Measurements from ENCODE around the gene KLRD1. TPM values are rescaled to one million over a fixed set of nuclear protein-coding genes. Genes with fewer than 3 reads are reported as not detected.

KLRD1 gene
- total RNA-seq, 1 experiment from 2014 or later, result not detected

DNA sequence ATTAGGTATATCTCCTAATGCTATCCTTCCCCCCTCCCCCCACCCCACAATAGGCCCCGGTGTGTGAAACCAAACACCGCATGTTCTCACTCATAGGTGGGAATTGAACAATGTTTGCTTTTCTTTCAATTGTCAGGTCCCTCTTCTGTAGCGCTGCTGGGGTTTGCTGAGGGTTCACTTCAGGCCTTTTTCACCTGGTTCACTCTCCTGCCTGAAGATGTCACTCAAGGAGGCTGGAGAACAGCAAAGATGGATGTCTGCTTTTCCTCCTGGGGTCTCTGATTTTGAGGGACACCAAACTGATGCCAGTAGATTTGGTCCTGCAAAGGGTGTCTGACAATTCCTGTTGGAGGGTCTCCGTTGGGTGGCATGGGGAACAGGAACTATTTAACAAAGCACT, 46.4 kb downstream of the KLRD1 start:
- no peaks in the 10 kb centered on the region for H3K36me3 ChIP-seq (ENCODE audit: low read depth, low read length)
- H3K4me3 ChIP-seq (ENCODE audit: low read length), result no peak overlapping the region
- ATAC-seq, result no peak
- ChIA-PET POLR2A (ENCODE audit: unreplicated experiment) (no interaction called here), CTCF (no interaction called here)
- no peaks in the 10 kb centered on the region for H3K9me2 ChIP-seq (replicated peaks; ENCODE audit: low read length)
- BruUV-seq (replicated peaks), result no TSS peak
- H4K20me1 ChIP-seq (ENCODE audit: low read length), result no peaks in the 10 kb centered on the region
- no peak overlapping the region; the same call in 1 of the 2 replicates for H2AFZ ChIP-seq (ENCODE audit: low read length)
- no peaks in the 10 kb centered on the region for H3K27me3 ChIP-seq (ENCODE audit: low read length)
- H3K9ac ChIP-seq (ENCODE audit: low read length), result no peak overlapping the region
- no peak overlapping the region for H3K27ac ChIP-seq (ENCODE audit: low read length)
- no peak for DNase-seq
- no peak for TF ChIP-seq EZH2 (IDR thresholded peaks at IDR 0.05; ENCODE audit: low read length, unreplicated experiment)
- TF ChIP-seq EZH2phosphoT487 (IDR thresholded peaks at IDR 0.05; ENCODE audit: borderline replicate concordance, low read length), result no peak
- TF ChIP-seq, protein P1, sequence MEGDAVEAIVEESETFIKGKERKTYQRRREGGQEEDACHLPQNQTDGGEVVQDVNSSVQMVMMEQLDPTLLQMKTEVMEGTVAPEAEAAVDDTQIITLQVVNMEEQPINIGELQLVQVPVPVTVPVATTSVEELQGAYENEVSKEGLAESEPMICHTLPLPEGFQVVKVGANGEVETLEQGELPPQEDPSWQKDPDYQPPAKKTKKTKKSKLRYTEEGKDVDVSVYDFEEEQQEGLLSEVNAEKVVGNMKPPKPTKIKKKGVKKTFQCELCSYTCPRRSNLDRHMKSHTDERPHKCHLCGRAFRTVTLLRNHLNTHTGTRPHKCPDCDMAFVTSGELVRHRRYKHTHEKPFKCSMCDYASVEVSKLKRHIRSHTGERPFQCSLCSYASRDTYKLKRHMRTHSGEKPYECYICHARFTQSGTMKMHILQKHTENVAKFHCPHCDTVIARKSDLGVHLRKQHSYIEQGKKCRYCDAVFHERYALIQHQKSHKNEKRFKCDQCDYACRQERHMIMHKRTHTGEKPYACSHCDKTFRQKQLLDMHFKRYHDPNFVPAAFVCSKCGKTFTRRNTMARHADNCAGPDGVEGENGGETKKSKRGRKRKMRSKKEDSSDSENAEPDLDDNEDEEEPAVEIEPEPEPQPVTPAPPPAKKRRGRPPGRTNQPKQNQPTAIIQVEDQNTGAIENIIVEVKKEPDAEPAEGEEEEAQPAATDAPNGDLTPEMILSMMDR (conservative IDR thresholded peaks at IDR 0.05; ENCODE audit: low read depth, low read length), result no peak
- peaks cover 10% of the 10 kb centered on the region; the same call in 1 of the 2 replicates for H3K4me1 ChIP-seq (ENCODE audit: insufficient read depth, low read length)
- no peaks in the 10 kb centered on the region for H3K9me3 ChIP-seq (ENCODE audit: low read length)
- no peaks in the 10 kb centered on the region for H3K79me2 ChIP-seq (ENCODE audit: low read length)
- H3F3A ChIP-seq (ENCODE audit: low read length, unreplicated experiment), result no peaks in the 10 kb centered on the region
- H3K4me2 ChIP-seq (ENCODE audit: low read length), result no peak overlapping the region
- intact Hi-C loops (cut with micrococcal nuclease), result no loop called here

GRCh38 chr12:10354502-10354901, 46.8 kb downstream of the KLRD1 start:
- H3K79me2 ChIP-seq (ENCODE audit: low read length), result no peaks in the 10 kb centered on the region
- no peaks in the 10 kb centered on the region for H3K9me3 ChIP-seq (ENCODE audit: low read length)
- BruUV-seq (replicated peaks), result no TSS peak
- H2AFZ ChIP-seq (ENCODE audit: low read length), result no peak overlapping the region; the same call in 1 of the 2 replicates
- ChIA-PET CTCF (no interaction called here), POLR2A (ENCODE audit: unreplicated experiment) (no interaction called here)
- no peak overlapping the region for H3K4me2 ChIP-seq (ENCODE audit: low read length)
- ATAC-seq (no peak), DNase-seq (peak; percentile 46)
- H3K36me3 ChIP-seq (ENCODE audit: low read depth, low read length), result no peaks in the 10 kb centered on the region
- intact Hi-C loops (cut with micrococcal nuclease), result no loop called here
- no peaks in the 10 kb centered on the region for H3K27me3 ChIP-seq (ENCODE audit: low read length)
- no peak overlapping the region for H3K9ac ChIP-seq (ENCODE audit: low read length)
- H4K20me1 ChIP-seq (ENCODE audit: low read length), result no peaks in the 10 kb centered on the region
- no peak overlapping the region for H3K4me3 ChIP-seq (ENCODE audit: low read length)
- no peak overlapping the region for H3K27ac ChIP-seq (ENCODE audit: low read length)
- H3K4me1 ChIP-seq (ENCODE audit: insufficient read depth, low read length), result peaks cover 10% of the 10 kb centered on the region; the same call in 1 of the 2 replicates
- TF ChIP-seq EZH2 (IDR thresholded peaks at IDR 0.05; ENCODE audit: low read length, unreplicated experiment) (no peak), EZH2phosphoT487 (IDR thresholded peaks at IDR 0.05; ENCODE audit: borderline replicate concordance, low read length) (no peak)
- TF ChIP-seq, protein P1 (conservative IDR thresholded peaks at IDR 0.05; ENCODE audit: low read depth, low read length), result no peak
- no peaks in the 10 kb centered on the region for H3K9me2 ChIP-seq (replicated peaks; ENCODE audit: low read length)
- H3F3A ChIP-seq (ENCODE audit: low read length, unreplicated experiment), result no peaks in the 10 kb centered on the region

DNA sequence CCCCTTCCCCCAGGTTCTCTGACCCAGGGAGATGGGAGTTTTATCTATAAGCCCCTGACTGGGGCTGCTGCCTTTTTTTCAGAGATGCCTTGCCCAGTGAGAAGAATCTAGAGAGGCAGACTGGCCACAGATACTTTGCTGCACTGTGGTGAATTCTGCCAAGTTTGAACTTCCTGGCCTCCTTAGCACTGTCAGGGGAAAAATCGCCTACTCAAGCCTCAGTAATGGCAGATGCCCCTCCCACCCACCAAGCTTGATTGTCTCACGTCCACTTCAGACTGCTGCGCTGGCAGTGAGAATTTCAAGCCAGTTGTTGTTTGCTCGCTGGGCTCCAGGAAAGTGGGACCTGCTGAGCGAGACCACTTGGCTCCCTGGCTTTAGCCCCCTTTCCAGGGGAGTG, 50.5 kb downstream of the KLRD1 start:
- intact Hi-C loops (cut with micrococcal nuclease), result no loop called here
- peaks cover 37% of the 10 kb centered on the region for H3K4me1 ChIP-seq (ENCODE audit: insufficient read depth, low read length)
- no peak overlapping the region for H3K27ac ChIP-seq (ENCODE audit: low read length)
- no TSS peak for BruUV-seq (replicated peaks)
- ChIA-PET CTCF (no interaction called here), POLR2A (ENCODE audit: unreplicated experiment) (no interaction called here)
- H3K9me3 ChIP-seq (ENCODE audit: low read length), result no peaks in the 10 kb centered on the region
- H3K4me2 ChIP-seq (ENCODE audit: low read length), result no peak overlapping the region
- H3K9me2 ChIP-seq (replicated peaks; ENCODE audit: low read length), result no peaks in the 10 kb centered on the region
- H3K27me3 ChIP-seq (ENCODE audit: low read length), result no peaks in the 10 kb centered on the region
- TF ChIP-seq EZH2phosphoT487 (IDR thresholded peaks at IDR 0.05; ENCODE audit: borderline replicate concordance, low read length) (no peak), EZH2 (IDR thresholded peaks at IDR 0.05; ENCODE audit: low read length, unreplicated experiment) (no peak)
- TF ChIP-seq, protein P1 (conservative IDR thresholded peaks at IDR 0.05; ENCODE audit: low read depth, low read length), result no peak
- H4K20me1 ChIP-seq (ENCODE audit: low read length), result no peaks in the 10 kb centered on the region
- no peaks in the 10 kb centered on the region for H3K79me2 ChIP-seq (ENCODE audit: low read length)
- H2AFZ ChIP-seq (ENCODE audit: low read length), result no peak overlapping the region
- DNase-seq (no peak), ATAC-seq (no peak)
- H3K9ac ChIP-seq (ENCODE audit: low read length), result no peak overlapping the region
- no peak overlapping the region for H3K4me3 ChIP-seq (ENCODE audit: low read length)
- H3F3A ChIP-seq (ENCODE audit: low read length, unreplicated experiment), result peaks cover 5% of the 10 kb centered on the region
- no peaks in the 10 kb centered on the region for H3K36me3 ChIP-seq (ENCODE audit: low read depth, low read length)
